Neuronal stem cell (in vitro differentiated cells): Measurements from ENCODE around the gene ANKRD37.

Experiments used
- DNase-seq: peaks from one replicate; pipeline ENCODE4 v3.0.0-alpha.2; 2013; ENCODE audit warnings: low spot score
- H2AFZ ChIP-seq: one replicate; pipeline ENCODE4 v1.6.1; 2013; ENCODE audit warnings: mild to moderate bottlenecking, low read length, inconsistent platforms
- H2AK5ac ChIP-seq: 2 replicates; pipeline ENCODE4 v1.6.1; 2013; ENCODE audit warnings: low read depth, mild to moderate bottlenecking, inconsistent platforms, low read length, moderate library complexity, mixed read lengths
- H2BK120ac ChIP-seq: 2 replicates; pipeline ENCODE4 v1.6.1; 2013; ENCODE audit warnings: low read depth, mild to moderate bottlenecking, inconsistent platforms, low read length, moderate library complexity, mixed read lengths
- H2BK12ac ChIP-seq: one replicate; pipeline ENCODE4 v1.6.1; 2013; ENCODE audit warnings: low read length, inconsistent platforms
- H2BK15ac ChIP-seq: 2 replicates; pipeline ENCODE4 v1.6.1; 2013; ENCODE audit warnings: mild to moderate bottlenecking, low read length, inconsistent platforms, mixed read lengths
- H2BK5ac ChIP-seq: one replicate; pipeline ENCODE4 v1.6.1; 2013; ENCODE audit warnings: inconsistent platforms, mild to moderate bottlenecking, low read length, moderate library complexity
- H3K14ac ChIP-seq: one replicate; pipeline ENCODE4 v1.6.1; 2013; ENCODE audit warnings: low read length, inconsistent platforms
- H3K18ac ChIP-seq: 2 replicates; pipeline ENCODE4 v1.6.1; 2013; ENCODE audit warnings: low read length, inconsistent platforms
- H3K23ac ChIP-seq: 2 replicates; pipeline ENCODE4 v1.6.1; 2013; ENCODE audit warnings: low read depth, mild to moderate bottlenecking, mixed read lengths, low read length, inconsistent platforms; ENCODE audit not compliant: poor library complexity
- H3K27ac ChIP-seq: replicated peaks from 3 replicates; pipeline ENCODE4 v1.5.1; 2013; ENCODE audit warnings: low read length, inconsistent platforms
- H3K27me3 ChIP-seq, 3 experiments: 2 replicates each; pipeline ENCODE4 v1.6.1; 2013; ENCODE audit warnings: low read length in 3 of 3, mild to moderate bottlenecking in 2 of 3, inconsistent platforms in 1 of 3, low read depth in 1 of 3, mixed read lengths in 1 of 3, moderate library complexity in 1 of 3; ENCODE audit not compliant: control insufficient read depth in 3 of 3, insufficient read depth in 3 of 3
- H3K36me3 ChIP-seq, 2 donors: replicated peaks in 1 of 2; 2 replicates each; pipeline ENCODE4 v1.6.1; 2013; ENCODE audit warnings: low read length in 2 of 2; ENCODE audit not compliant: control insufficient read depth in 2 of 2, insufficient read depth in 2 of 2
- H3K4ac ChIP-seq: 2 replicates; pipeline ENCODE4 v1.6.1; 2013; ENCODE audit warnings: inconsistent platforms, mild to moderate bottlenecking, low read length, moderate library complexity
- H3K4me1 ChIP-seq, 2 donors: 1 replicate in 1 of 2; 2 replicates in 1 of 2; pipeline ENCODE4 v1.6.1; 2013; ENCODE audit warnings: low read length in 2 of 2, low read depth in 1 of 2; ENCODE audit not compliant: control insufficient read depth in 2 of 2, insufficient read depth in 1 of 2
- H3K4me2 ChIP-seq: one replicate; pipeline ENCODE4 v1.6.1; 2013; ENCODE audit warnings: mild to moderate bottlenecking, low read length, inconsistent platforms; ENCODE audit not compliant: insufficient read depth, poor library complexity, severe bottlenecking
- H3K4me3 ChIP-seq, 2 donors: 2 replicates each; pipeline ENCODE4 v1.5.1; 2013; ENCODE audit warnings: low read length in 2 of 2, mild to moderate bottlenecking in 2 of 2, inconsistent platforms in 1 of 2, moderate library complexity in 1 of 2
- H3K79me1 ChIP-seq: one replicate; pipeline ENCODE4 v1.6.1; 2013; ENCODE audit warnings: low read depth, mild to moderate bottlenecking, inconsistent platforms, low read length, moderate library complexity
- H3K9ac ChIP-seq: one replicate; pipeline ENCODE4 v1.6.1; 2013; ENCODE audit warnings: mild to moderate bottlenecking, low read depth, low read length, inconsistent platforms; ENCODE audit not compliant: poor library complexity
- H3K9me3 ChIP-seq, 2 donors: replicated peaks in 1 of 2; 2 replicates each; pipeline versions ENCODE3 to v1.6.1; 2013; ENCODE audit warnings: low read length in 2 of 2, mild to moderate bottlenecking in 2 of 2, inconsistent platforms in 1 of 2, low read depth in 1 of 2, mixed read lengths in 1 of 2, moderate library complexity in 1 of 2; ENCODE audit not compliant: control insufficient read depth in 2 of 2, insufficient read depth in 1 of 2
- H4K8ac ChIP-seq: one replicate; pipeline ENCODE4 v1.6.1; 2013; ENCODE audit warnings: low read depth, mild to moderate bottlenecking, inconsistent platforms, low read length, moderate library complexity
- H4K91ac ChIP-seq: one replicate; pipeline ENCODE4 v1.6.1; 2013; ENCODE audit warnings: low read length, low read depth, mild to moderate bottlenecking, inconsistent platforms; ENCODE audit not compliant: poor library complexity
- whole genome bisulfite sequencing, 2 donors: extraction: QIAGEN DNeasy Blood & Tissue Kit; methylation state at CpG; one replicate each; pipeline ENCODE4 v1.1.7; 2013; ENCODE audit warnings: missing lambda C conversion rate in 2 of 2, mixed read lengths in 1 of 2; ENCODE audit not compliant: insufficient read length in 2 of 2, insufficient replicate concordance in 1 of 2; ENCODE audit errors: extremely low coverage in 2 of 2; 5-methylcytosine and 5-hydroxymethylcytosine counted together

ANKRD37 gene

GRCh38 chr4:185426960-185427688 lies 30.5 kb downstream of the ANKRD37 start:
- Histone ChIP-seq H3K27ac (no peak overlapping the region), H3K23ac (no peak overlapping the region), H3K9me3 (no peaks in the 10 kb centered on the region), H2BK12ac (no peak overlapping the region), H2AK5ac (no peak overlapping the region), H4K8ac (no peak overlapping the region), H3K9ac (no peak overlapping the region), H3K4me1 (peaks cover 4 to 5% of the 10 kb centered on the region in 2 donors), H3K36me3 (peaks cover 0 to 12% of the 10 kb centered on the region in 2 donors), H3K4ac (no peak overlapping the region), H3K4me3 (no peak overlapping the region), H2BK120ac (no peak overlapping the region), H3K14ac (no peak overlapping the region), H3K27me3 (no peaks in the 10 kb centered on the region), H3K79me1 (peaks cover 3% of the 10 kb centered on the region), H2BK5ac (no peak overlapping the region), H3K4me2 (no peak overlapping the region), H2BK15ac (no peak overlapping the region), H4K91ac (no peak overlapping the region), H2AFZ (no peak overlapping the region), H3K18ac (no peak overlapping the region)
- no peak for DNase-seq
- WGBS, 2 donors, result 100% methylated on average over 1 of the region's 22 CpGs; no CpG with 5 or more reads in 1 of the 2 donors

GRCh38 chr4:185429660-185430059 lies 33.0 kb downstream of the ANKRD37 start:
- no peak overlapping the region for H2AFZ ChIP-seq
- whole genome bisulfite sequencing, 2 donors, result no CpG with 5 or more reads among the region's 5 CpGs

GRCh38 chr4:185435466-185435865 lies 38.8 kb downstream of the ANKRD37 start:
- no peak overlapping the region for H3K18ac ChIP-seq

More at GRCh38 chr4:185429660-185430059, 33.0 kb downstream of the ANKRD37 start:
- no peak for DNase-seq
- no peak overlapping the region for H2AK5ac ChIP-seq
- no peak overlapping the region for H4K8ac ChIP-seq
- H3K4me1 ChIP-seq, result peaks cover 3 to 5% of the 10 kb centered on the region in 2 donors
- H3K9ac ChIP-seq, result no peak overlapping the region
- no peak overlapping the region for H2BK15ac ChIP-seq
- no peak overlapping the region for H4K91ac ChIP-seq
- peaks cover 3% of the 10 kb centered on the region for H3K79me1 ChIP-seq
- H3K4ac ChIP-seq, result no peak overlapping the region
- H2BK12ac ChIP-seq, result peak overlapping the region; percentile 58
- H2BK120ac ChIP-seq, result no peak overlapping the region
- H3K14ac ChIP-seq, result no peak overlapping the region
- H2BK5ac ChIP-seq, result no peak overlapping the region
- H3K36me3 ChIP-seq, result no peaks in the 10 kb centered on the region
- no peak overlapping the region for H3K4me2 ChIP-seq
- H3K18ac ChIP-seq, result no peak overlapping the region
- no peak overlapping the region for H3K27ac ChIP-seq
- H3K27me3 ChIP-seq, result no peaks in the 10 kb centered on the region
- no peak overlapping the region for H3K23ac ChIP-seq
- no peaks in the 10 kb centered on the region for H3K9me3 ChIP-seq
- H3K4me3 ChIP-seq, result peak overlapping the region in 1 of 2 donors; percentile 61

GRCh38 chr4:185437809-185438208 lies 41.2 kb downstream of the ANKRD37 start:
- H3K23ac ChIP-seq, result no peak overlapping the region
- H3K9ac ChIP-seq, result no peak overlapping the region
- no peak overlapping the region for H3K18ac ChIP-seq
- no peak overlapping the region for H4K91ac ChIP-seq
- DNase-seq, result no peak
- H4K8ac ChIP-seq, result no peak overlapping the region
- H2BK120ac ChIP-seq, result no peak overlapping the region
- H2BK5ac ChIP-seq, result no peak overlapping the region
- no peak overlapping the region for H2BK12ac ChIP-seq
- no peaks in the 10 kb centered on the region for H3K27me3 ChIP-seq
- no peaks in the 10 kb centered on the region for H3K9me3 ChIP-seq
- no peaks in the 10 kb centered on the region for H3K36me3 ChIP-seq
- no peak overlapping the region for H2BK15ac ChIP-seq
- H3K14ac ChIP-seq, result no peak overlapping the region
- no peak overlapping the region for H2AK5ac ChIP-seq
- no peak overlapping the region for H2AFZ ChIP-seq
- no peaks in the 10 kb centered on the region for H3K79me1 ChIP-seq
- no peaks in the 10 kb centered on the region for H3K4me1 ChIP-seq
- no peak overlapping the region for H3K27ac ChIP-seq
- H3K4ac ChIP-seq, result no peak overlapping the region
- H3K4me2 ChIP-seq, result no peak overlapping the region
- H3K4me3 ChIP-seq, result no peak overlapping the region

More at GRCh38 chr4:185435466-185435865, 38.8 kb downstream of the ANKRD37 start:
- Histone ChIP-seq H3K36me3 (no peaks in the 10 kb centered on the region), H2BK12ac (no peak overlapping the region), H2AK5ac (no peak overlapping the region), H3K4me1 (no peaks in the 10 kb centered on the region), H3K27ac (no peak overlapping the region), H3K14ac (no peak overlapping the region), H4K8ac (no peak overlapping the region), H2AFZ (no peak overlapping the region), H3K9me3 (no peaks in the 10 kb centered on the region), H2BK15ac (no peak overlapping the region), H3K4me3 (no peak overlapping the region), H3K23ac (no peak overlapping the region), H3K4me2 (no peak overlapping the region), H2BK5ac (no peak overlapping the region), H2BK120ac (no peak overlapping the region), H4K91ac (no peak overlapping the region), H3K79me1 (no peaks in the 10 kb centered on the region), H3K4ac (no peak overlapping the region), H3K27me3 (no peaks in the 10 kb centered on the region), H3K9ac (no peak overlapping the region)
- DNase-seq, result no peak
